ENCODE results near the gene CMBL. TPM values are rescaled to one million over a fixed set of nuclear protein-coding genes. Genes with fewer than 3 reads are reported as not detected.

The CMBL gene
- total RNA-seq, 1 donor from 2014 or later: 0.75 TPM

GRCh38 chr5:10297646-10298204, 10.0 kb downstream of the CMBL start:
- intact Hi-C loops (cut with DNase I): no loop called here
- no peaks in the 10 kb centered on the region for H3K9me3 ChIP-seq
- TF ChIP-seq CTCF (IDR thresholded peaks at IDR 0.05): no peak
- no peaks in the 10 kb centered on the region for H3K27me3 ChIP-seq
- H3K4me1 ChIP-seq: no peaks in the 10 kb centered on the region
- DNase-seq (ENCODE audit: low spot score in 2 of 2): no peak
- H3K27ac ChIP-seq: no peak overlapping the region
- H3K36me3 ChIP-seq: peaks cover 0 to 1% of the 10 kb centered on the region in 2 donors
- no peak overlapping the region for H3K4me3 ChIP-seq

GRCh38 chr5:10295619-10296326, 11.9 kb downstream of the CMBL start:
- Histone ChIP-seq H3K27me3 (no peaks in the 10 kb centered on the region), H3K27ac (no peak overlapping the region), H3K4me1 (no peaks in the 10 kb centered on the region), H3K4me3 (no peak overlapping the region), H3K9me3 (no peaks in the 10 kb centered on the region), H3K36me3 (peaks cover 0 to 3% of the 10 kb centered on the region in 2 donors)
- no peak for DNase-seq (ENCODE audit: low spot score in 2 of 2)
- no peak for TF ChIP-seq CTCF (IDR thresholded peaks at IDR 0.05)
- intact Hi-C loops (cut with DNase I): no loop called here

GRCh38 chr5:10293907-10294662, 13.6 kb downstream of the CMBL start:
- intact Hi-C loops (cut with DNase I): no loop called here
- Histone ChIP-seq H3K27me3 (no peaks in the 10 kb centered on the region), H3K36me3 (peaks cover 0 to 3% of the 10 kb centered on the region in 2 donors), H3K4me3 (no peak overlapping the region), H3K4me1 (peaks cover 0 to 7% of the 10 kb centered on the region in 2 donors), H3K27ac (no peak overlapping the region), H3K9me3 (no peaks in the 10 kb centered on the region)
- TF ChIP-seq CTCF (IDR thresholded peaks at IDR 0.05): no peak
- no peak for DNase-seq (ENCODE audit: low spot score in 2 of 2)

- Histone ChIP-seq H3K27me3 (no peaks in the 10 kb centered on the region), H3K27ac (no peak overlapping the region), H3K9me3 (no peaks in the 10 kb centered on the region), H3K4me3 (no peak overlapping the region), H3K36me3 (peaks cover 3 to 10% of the 10 kb centered on the region in 2 donors), H3K4me1 (peaks cover 0 to 12% of the 10 kb centered on the region in 2 donors)
- DNase-seq (ENCODE audit: low spot score in 2 of 2): no peak
- no peak for TF ChIP-seq CTCF (IDR thresholded peaks at IDR 0.05)
- intact Hi-C loops (cut with DNase I): no loop called here
These were observed 15.9 kb downstream of the CMBL start for GRCh38 chr5:10291692-10292339.

GRCh38 chr5:10290438-10290837, 17.3 kb downstream of the CMBL start:
- no peak for DNase-seq (ENCODE audit: low spot score in 2 of 2)
- intact Hi-C loops (cut with DNase I): no loop called here
- no peak for TF ChIP-seq CTCF (IDR thresholded peaks at IDR 0.05)

More at GRCh38 chr5:10290438-10290837, 17.3 kb downstream of the CMBL start:
- Histone ChIP-seq H3K4me3 (no peak overlapping the region), H3K27me3 (no peaks in the 10 kb centered on the region), H3K27ac (no peak overlapping the region), H3K9me3 (no peaks in the 10 kb centered on the region), H3K36me3 (peaks cover 3 to 15% of the 10 kb centered on the region in 2 donors), H3K4me1 (peaks cover 0 to 12% of the 10 kb centered on the region in 2 donors)
